HG02571 (cell line): ENCODE results near the gene C15orf39.
"Not testable (repeated sequence)": the region's sequence is repeated elsewhere in the genome, so short reads cannot be mapped to it uniquely, and the experiment has no call there.

Experiments
- ATAC-seq: cut with Tn5 transposase; IDR thresholded peaks from one replicate; pipeline ENCODE4 v1.9.1; 2021; ENCODE audit warnings: mild to moderate bottlenecking, moderate library complexity; ENCODE audit not compliant: unreplicated experiment

Gene C15orf39

DNA sequence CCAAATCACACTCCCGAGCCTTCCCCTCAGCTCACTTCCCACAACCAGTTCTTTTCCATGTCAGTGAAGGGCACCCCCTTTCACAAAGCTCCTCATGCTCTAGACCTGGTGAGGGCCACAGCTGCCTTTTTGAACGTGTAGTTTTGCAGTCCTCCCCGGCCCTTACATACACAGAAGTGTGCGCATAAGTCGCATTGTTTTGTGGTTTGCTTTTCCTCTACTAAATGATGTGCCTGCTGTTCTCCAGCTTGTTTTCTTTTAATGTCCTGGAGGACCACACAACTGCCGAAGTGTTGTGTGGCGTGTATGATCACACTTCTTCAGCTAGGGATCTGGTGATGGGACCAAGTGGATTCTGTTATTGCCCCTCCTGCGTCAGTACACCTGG, 7.6 kb downstream of the C15orf39 start:
- no peak for ATAC-seq

DNA sequence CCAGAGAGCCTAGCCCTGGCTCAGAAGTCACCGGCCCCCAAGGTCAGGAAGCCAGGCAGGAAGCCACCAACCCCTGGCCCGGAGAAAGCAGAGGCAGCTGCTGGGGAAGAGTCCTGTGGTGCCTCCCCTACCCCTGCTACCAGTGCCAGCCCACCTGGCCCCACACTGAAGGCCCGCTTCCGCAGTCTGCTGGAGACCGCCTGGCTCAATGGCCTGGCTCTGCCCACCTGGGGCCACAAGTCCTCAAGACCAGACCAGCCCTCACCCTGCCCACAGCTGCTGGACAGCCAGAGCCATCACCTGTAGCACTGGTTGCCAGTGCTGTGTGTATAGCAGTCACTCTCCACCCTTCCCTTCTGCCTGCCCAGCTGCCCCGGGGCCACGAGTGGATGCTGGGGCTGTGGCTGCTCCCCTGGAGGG, 9.1 kb downstream of the C15orf39 start:
- ATAC-seq: no peak

- no peak for ATAC-seq
These were observed 9.9 kb downstream of the C15orf39 start for GRCh38 chr15:75211436-75212199.

DNA sequence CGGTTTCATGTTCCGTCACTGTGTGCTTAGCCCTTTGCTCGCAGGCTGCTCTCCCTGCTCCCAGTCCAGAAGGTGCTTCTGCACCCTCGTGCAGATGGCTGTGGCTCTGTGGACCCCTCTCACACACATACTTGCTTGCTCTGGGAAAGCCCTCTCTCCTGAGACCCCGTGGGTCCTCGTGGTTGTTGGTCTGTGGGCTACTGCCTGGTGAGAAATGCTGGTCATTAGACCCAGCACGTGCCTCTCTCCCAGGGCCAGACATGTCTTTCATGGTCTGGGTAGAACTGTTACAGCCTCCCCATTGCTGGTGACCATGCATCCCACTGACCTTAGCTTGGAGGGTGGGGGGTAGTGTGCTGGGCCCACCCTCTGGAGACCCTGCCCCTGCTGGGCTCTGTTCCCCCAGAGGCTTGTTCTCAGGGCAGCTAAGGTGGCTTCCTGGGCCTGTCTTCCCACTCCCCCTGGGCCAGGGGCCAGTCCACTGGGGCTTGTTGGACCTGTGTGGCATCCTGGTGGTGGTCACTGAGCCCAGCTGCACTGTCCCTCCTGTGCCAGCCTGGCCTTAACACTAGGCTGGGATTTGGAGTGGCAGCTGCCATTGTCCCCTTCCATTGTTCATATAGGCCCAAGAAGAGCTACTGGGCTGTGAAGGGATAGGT, 10.6 kb downstream of the C15orf39 start:
- no peak for ATAC-seq

- ATAC-seq: no peak
These were observed 11.6 kb downstream of the C15orf39 start for GRCh38 chr15:75213212-75213767.

DNA sequence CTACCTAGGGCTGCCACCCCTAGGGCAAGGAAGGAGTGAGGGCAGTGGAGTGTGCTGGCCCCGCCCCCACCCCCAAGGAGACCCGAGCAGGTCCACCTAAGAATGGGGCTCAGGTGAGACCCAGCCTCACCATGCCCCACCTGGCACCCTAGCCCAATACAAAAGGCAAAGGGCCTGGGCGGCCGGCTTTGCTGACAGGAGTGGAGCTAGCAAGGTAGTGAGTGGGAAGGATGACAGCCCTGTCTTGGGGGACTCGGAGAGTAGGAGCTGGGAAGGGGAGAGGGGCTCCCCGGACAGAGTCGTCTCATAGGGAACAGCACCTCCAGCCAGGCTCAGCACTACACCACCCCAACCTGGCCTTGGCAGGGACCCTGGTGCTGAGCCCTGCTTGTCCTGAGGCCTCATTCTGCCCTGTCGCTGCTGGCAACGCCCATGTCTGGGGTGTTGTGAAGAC, 12.1 kb downstream of the C15orf39 start:
- no peak for ATAC-seq

DNA sequence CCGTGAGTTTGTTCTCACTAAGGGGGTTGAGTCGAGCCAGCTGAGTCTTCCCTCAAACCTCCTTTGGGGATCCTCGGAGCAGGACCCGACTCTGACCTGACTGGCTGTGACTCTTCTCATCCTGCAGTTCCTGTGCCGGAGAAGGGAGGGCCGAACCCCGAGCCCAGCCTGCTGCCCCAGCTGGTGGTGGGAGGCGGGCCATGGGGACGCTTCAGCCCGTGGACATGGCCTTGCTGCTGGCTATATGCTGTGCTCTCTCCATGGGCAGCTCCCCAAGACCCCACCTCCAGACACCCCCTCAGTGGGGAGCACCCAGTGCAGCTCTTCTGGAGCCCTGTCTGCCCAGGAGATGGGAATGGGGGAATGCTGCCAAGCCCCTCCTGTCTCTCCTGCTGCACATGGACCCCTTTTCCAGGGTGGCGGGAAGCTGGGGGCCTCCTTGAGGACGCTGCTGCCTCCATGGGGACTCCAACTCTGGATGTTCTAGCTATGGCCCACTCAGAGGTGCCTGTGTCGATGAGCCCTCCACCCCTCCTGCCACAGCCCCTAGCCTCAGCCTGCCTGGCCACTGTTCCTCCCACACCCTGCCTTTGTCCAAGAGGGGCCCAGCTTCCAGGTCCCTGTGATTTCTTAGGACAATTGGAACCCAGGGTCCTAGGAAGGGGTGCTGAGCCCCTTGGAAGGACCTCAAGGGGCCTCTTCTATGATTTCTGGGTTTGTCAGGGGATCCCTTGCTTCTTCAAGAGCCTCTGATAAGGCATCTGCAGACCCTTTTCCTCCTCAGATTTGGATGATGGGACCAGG, 12.8 kb downstream of the C15orf39 start:
- ATAC-seq: no peak

GRCh38 chr15:75215107-75216004, 13.7 kb downstream of the C15orf39 start:
- ATAC-seq: no peak

DNA sequence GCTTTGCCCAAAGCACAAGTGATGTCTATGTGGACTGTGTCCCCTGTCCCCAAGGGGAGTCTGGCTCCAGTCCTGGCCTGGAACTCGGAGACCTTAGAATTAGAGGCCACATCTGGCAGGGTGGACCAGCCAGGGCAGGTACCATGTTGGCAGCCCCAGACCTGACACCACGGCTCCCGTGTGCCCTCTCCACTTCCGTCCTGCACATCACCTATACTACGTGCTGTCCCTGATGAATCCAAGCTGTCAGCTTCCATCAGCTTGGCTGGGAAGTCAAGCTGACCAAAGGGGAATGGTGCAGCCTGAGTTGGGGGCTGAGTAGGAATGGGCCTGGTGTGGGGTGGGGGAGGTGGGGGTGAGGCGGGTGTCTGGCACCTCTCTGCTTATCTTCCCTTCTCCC, 15.3 kb downstream of the C15orf39 start:
- ATAC-seq: no peak

DNA sequence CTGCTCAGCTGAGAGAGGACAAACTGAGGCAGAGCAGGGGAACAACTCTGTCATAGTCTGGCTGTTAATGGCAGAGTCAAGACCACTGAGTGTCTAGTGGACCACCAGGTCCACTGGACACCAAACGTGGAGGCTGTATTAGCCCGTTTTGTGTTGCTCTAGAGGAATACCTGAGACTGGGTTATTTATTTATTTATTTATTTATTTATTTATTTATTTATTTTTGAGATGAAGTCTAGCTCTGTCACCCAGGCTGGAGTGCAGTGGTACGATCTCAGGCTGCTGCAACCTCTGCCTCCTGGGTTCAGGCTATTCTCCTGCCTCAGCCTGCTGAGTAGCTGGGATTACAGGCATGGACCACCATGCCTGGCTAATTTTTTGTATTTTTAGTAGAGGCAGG, 15.9 kb downstream of the C15orf39 start:
- not testable (repeated sequence) for ATAC-seq

- ATAC-seq: not testable (repeated sequence)
These were observed 17.8 kb downstream of the C15orf39 start for GRCh38 chr15:75219507-75219929.

DNA sequence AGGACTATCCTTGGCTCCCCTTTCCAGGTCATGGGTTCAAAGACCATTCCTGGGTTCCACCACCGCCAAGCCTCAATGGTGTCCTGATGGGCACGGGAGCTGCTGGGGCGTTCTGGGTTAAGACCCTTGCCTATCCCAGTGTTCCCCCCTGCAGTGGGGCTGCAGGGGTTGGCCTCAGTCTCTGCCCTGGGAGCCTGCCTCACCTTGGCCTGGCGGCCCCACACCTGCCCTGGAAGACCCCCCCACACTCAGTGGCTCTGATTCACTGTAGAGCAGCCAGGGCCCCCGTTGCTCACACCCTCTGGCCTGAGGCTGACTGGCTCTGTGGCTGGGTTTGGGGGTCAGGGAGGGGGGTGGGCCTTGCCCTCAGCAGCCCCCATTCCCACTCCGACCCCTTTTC, 22.0 kb downstream of the C15orf39 start:
- no peak for ATAC-seq

DNA sequence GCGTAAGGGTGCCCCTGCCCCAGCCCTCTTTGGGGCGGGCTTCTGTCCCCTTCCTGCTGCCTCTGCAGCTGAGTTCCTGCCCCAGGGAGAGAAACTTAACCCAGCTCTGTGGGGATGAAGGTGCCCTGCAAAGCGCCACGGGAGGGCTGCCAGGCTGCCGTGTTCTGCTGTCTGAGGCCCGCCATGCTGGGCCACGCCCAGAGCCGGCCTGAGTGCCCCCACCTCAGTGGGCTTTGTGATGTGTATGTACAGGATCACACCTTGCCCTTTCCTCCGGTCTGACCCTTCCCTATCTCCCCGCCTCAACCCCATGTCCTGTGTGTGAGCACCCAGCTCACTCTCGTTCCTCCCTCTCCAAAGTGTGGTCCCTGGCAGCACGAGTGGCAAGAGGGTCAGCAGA, 22.6 kb downstream of the C15orf39 start:
- no peak for ATAC-seq

GRCh38 chr15:75225102-75225836, 23.6 kb downstream of the C15orf39 start:
- not testable (repeated sequence) for ATAC-seq

DNA sequence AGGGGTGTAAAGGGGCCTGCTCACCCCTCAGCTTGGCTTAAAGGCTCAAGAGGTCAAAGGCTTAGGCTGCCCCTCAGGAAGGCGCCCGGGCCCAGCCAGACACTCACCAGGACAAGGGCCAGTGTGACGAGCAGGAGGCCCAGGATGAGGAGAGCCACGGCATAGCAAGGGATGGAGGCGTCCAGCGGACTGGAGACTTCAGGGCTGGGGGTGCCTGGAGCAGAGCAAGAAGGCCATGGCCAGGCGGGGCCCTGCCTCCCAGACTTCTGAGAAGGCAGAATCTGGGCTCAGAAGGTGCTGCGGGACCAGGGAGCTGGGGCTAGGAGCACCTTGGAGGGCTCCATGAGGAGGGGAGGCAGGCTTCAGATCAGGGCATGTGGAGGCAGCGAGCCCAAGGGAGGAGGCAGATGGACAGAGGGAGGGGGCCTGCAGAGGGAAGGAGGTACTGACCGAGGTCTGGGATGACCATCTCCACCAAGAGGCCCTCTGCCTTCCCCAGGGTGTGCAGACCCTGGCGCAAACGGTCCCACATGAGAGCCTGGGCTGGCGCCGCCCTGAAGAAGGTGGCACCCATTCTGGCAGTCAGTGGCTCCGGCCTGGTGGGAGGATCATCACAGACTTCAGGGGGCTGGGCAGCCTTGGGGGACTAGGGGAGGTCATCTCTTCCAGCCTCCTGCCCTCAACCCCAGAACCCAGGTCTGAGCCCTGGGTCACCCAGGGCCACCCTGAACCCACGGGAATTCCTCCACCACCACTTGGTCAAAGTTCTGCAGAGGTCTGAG, 24.5 kb downstream of the C15orf39 start:
- no peak for ATAC-seq

DNA sequence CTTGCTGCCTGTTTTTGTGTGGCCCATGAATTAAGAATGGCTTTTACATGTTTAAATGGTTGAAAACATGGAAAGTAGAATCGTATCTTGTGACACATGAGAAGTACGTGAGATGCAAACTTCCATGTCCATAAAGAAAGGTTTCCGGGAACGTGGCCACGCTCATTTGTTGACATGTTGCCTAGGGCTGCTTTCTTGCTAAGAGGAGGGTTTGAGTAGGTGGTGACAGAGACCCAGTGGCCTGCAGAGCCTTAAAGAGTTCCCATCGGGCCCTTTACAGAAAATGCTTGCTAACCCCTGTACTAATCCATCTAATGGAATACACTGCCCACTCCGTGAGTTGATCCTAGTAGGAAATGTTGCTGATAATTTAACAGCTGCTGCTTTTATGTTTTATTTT, 25.4 kb downstream of the C15orf39 start:
- not testable (repeated sequence) for ATAC-seq

- no peak for ATAC-seq
These were observed 26.1 kb downstream of the C15orf39 start for GRCh38 chr15:75227663-75228280.

DNA sequence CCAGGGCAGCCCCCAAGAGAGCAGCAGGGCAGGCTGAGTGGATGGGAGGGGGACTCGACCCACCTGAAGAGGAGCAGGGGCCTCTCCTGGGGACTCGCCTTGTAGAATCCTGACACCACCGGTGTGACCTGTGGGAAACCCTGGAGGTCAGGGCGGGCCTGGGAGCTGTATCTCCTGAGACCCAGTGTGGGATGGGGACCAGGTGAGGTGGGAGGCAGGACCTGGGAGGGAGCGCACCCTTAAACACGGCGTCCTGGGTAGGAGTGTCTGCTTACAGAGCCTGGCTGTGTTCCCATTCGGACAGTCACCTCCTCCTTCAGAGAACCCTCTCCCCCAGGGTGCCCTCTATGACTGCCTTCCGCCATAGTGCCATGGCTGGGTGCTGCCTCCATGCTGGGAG, 27.1 kb downstream of the C15orf39 start:
- no peak for ATAC-seq
